HK-2 (cell line): Measurements from ENCODE around the gene GALNT14.

Experiments
- DNase-seq: peaks from one replicate; pipeline ENCODE4 v3.0.0-alpha.2; 2018; ENCODE audit not compliant: unreplicated experiment

Gene GALNT14

DNA sequence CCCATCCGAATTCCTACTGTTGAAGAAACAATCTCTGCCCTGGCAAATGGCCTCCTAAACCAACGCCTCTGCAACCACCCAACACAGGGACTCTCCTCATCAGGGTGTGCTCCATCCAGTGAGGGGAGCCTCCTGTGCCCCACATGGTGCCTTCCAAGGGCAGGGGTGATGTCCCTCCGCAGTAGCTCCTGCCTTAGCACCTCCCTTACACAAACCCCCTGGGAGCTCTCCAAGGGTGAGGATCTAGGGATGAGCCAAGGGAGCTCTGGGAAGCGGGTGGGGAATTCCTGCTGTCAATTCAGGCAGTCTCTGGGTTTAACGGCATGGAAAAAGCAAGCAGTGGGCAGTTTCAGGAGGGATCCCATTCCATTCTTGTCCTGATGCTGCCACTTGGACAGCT, 3.8 kb downstream of the GALNT14 start:
- no peak for DNase-seq

DNA sequence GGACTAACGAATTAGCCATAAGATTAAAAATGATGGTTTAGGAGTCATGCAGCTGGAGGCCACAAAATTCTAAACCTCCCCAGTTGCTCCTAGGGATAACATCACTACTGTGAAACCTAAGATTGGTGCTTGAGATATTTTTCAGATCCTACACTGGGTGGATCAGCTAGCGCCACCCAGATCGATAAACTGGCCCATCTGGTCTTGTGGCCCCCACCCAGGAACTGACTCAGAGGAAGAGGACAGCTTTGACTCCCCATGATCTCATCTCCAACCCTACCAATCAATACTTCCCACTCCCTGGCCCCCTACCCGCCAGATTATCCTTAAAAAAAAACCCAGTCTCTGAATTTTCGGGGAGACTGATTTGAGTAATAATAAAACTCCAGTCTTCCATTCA, 5.5 kb downstream of the GALNT14 start:
- DNase-seq, result no peak

DNA sequence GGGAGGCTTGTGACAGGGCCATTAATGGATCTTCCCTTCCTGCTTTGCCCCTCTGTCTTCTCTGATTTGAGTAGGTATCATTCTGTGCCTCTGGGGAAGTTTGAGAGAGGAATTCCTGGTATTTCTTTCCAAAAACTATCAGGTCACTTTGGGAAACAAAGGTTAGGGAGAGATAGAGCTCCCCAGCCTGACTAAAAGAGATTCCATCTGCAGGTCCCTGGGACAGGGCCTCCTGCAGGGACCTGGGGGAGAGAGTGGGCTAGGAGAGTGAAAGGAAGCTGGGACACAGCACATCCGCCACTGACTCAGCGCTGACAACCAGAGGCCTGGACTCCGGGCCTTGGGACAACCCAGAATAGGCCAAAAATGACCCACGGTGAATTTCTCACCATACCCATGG, 6.4 kb downstream of the GALNT14 start:
- DNase-seq, result no peak

DNA sequence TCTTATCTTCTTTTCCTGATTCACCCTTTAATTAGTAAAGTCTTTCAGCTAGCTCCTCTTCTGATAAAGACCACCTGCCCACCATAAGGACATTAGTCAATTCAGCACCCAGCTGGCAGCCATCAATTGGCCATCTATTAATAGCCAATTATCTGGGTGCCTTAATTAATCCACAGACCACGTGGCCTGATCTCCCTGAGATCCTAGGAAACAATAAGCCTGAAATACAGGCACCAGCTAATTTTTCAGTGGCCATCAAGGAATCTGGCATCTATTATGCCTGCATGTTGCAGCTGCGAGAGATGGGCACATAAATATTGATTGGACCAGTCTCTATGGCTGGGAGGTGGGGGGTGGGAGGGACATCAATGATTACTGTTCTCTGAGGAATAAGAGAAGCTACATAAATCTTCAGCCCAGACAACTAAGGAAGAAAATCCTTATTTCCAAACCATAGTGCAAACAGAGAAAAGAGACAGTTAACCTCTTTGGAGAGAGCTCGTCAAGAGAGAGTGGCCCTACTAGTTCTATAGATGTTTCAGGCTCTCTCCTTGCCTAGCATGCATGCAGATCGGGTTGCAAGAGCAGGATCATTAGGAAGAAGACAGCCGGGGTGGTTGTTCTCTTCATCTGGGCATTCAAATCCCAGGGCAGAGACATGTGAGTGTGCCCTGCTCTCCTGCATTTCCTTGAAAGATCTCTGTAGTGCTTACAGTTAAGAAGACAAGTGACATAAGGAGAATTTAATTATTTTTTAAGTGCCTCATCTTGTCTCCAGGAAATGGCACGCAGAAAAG, 8.7 kb downstream of the GALNT14 start:
- no peak for DNase-seq

- no peak for DNase-seq
These were observed 10.3 kb downstream of the GALNT14 start for GRCh38 chr2:31127931-31128330.

DNA sequence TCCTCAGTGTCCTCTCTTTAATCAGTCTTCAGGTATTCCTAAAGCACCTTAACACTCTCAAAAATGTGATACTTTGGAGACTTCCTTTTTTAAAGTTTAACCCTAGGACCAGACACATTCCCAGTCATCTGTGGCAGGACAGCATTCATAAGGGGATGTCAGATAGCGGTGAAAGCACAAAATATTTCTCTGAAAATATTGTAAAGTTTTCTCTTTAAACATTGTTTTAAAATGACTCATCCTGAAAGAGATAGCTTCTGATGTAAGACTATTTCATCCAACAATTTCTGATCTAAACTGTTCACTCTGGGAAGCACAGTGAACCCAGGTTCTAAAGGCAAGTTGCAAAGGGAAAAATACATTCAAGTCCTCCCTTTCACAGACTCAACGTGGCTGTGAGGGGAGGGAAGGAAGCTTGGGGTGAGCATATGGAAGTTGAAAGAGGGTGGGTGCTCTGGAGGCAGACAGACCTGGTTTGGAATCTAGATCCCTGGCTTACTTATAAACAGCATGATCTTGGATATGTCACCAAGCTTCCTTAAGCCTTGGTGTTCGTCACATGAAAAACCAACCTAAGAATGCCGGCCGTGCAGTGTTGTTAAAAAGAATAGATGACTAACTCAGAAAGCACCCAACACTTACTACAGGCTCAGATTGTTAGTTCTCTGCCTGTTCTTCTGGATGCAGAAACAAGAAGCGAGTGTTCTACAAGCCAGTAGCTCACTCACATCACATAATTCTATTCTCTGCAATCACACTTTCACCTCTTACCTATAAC, 12.1 kb downstream of the GALNT14 start:
- peak; percentile 53 for DNase-seq

- DNase-seq, result no peak
These were observed 13.3 kb downstream of the GALNT14 start for GRCh38 chr2:31124904-31125303.

GRCh38 chr2:31122133-31122532, 16.1 kb downstream of the GALNT14 start:
- DNase-seq, result no peak

DNA sequence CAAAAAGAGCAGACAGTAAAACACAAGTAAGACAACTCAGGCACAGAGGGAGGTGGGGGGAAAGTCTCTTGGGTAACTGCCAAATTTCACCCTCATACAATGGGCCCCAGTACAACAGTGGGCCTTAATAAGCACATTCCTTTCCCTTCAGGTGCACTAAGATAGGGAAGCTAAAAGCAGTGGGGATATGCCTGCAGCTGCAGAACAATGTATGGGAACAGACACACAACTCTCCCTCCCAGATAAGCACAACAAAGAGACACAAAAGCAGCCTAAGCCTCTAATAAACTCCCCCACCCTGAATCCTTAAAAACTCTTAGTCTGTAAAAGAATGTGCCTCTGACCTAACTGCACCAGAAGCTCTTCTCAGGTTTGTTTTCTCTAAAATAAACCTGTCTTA, 24.5 kb downstream of the GALNT14 start:
- DNase-seq, result no peak

GRCh38 chr2:31112544-31112943, 25.7 kb downstream of the GALNT14 start:
- DNase-seq, result no peak

DNA sequence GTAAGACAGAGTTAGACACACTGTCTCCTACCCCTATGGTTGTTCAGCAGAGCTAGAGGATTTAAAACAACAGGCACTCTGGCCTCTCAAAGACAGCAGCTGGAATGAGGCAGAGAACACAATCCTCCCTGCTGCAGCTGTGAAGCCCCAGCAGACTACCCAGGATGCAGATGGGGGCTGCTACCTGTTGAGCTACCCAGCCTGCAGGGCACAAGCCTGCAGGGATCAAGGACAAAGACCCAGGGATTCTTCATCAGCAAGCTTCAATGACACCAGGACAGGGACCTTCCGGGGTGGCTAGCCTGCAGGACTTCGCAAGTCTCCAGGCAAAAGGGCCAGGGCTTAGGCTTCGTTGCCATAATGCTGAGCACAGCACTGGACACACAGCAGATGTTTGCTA, 27.2 kb downstream of the GALNT14 start:
- no peak for DNase-seq

DNA sequence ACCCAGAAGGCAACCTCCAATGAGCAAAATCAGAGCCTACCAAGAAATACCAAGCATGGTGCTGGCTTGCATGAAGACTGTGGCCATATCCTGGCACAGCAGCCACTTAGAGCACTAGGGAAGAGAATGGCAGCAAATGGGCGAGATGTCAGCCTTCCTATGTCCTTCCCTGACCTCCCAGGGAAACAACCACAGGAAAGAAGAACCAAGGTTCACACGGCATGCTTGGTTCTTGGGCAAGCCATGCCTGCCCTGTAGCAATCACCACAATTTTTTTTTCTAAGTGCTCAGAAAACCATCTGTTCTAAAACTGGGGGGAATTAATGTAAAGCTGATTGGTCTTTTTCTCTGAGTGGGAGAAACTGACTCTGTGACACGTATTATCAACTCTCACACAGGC, 27.8 kb downstream of the GALNT14 start:
- DNase-seq, result no peak

GRCh38 chr2:31109633-31110192, 28.5 kb downstream of the GALNT14 start:
- DNase-seq, result no peak

GRCh38 chr2:31108561-31109286, 29.5 kb downstream of the GALNT14 start:
- no peak for DNase-seq

GRCh38 chr2:31107591-31108300, 30.5 kb downstream of the GALNT14 start:
- no peak for DNase-seq

- DNase-seq, result no peak
These were observed 36.5 kb downstream of the GALNT14 start for GRCh38 chr2:31101701-31102100.

DNA sequence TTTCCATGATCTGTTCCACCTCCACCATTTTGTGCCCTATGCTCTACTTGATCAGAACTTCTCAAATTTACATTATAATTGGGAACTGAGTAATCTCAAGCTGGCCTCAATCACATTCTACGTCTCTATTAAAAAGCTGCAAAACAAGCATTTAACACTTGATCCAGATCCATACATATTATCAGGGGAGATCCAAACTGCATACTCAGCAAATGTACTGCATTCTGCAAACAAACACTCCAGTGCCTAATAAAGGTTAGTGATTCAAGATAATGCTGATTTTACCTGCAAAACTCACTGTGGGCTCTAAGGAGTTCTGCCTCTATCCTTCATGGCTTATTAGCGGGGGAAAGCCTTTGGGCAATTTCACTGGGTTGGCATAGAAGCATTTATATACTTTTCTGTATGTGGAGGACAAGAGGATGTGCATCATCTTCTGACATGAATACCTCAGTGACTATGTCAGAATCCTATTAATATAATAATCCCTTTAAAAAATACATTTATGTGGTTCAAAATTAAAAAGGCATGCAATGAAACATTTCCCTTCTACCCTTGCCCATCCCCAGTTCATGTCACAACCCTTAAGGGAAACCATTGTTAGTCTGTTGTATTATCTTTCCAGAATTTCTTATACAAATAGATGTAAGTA, 40.2 kb downstream of the GALNT14 start:
- DNase-seq, result no peak

DNA sequence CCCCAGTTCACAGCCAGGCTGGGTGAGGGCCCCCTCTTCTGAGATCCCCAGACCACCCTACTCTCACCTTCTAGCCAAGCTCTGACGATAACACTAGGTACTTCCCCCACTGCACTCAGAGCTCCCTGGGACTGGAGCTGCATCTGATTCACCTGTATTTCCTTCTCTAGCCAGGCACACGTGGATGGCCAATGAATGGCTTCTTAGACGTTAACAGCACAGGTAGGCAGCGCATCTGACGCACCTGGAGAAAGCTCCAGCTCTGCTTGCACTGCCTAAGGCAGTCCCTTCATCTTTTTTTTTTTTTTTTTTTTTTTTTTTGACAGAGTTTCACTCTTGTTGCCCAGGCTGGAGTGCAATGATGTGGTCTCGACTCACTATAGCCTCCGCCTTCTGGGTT, 48.1 kb downstream of the GALNT14 start:
- no peak for DNase-seq

- DNase-seq, result no peak
These were observed 48.6 kb downstream of the GALNT14 start for GRCh38 chr2:31089645-31090044.

DNA sequence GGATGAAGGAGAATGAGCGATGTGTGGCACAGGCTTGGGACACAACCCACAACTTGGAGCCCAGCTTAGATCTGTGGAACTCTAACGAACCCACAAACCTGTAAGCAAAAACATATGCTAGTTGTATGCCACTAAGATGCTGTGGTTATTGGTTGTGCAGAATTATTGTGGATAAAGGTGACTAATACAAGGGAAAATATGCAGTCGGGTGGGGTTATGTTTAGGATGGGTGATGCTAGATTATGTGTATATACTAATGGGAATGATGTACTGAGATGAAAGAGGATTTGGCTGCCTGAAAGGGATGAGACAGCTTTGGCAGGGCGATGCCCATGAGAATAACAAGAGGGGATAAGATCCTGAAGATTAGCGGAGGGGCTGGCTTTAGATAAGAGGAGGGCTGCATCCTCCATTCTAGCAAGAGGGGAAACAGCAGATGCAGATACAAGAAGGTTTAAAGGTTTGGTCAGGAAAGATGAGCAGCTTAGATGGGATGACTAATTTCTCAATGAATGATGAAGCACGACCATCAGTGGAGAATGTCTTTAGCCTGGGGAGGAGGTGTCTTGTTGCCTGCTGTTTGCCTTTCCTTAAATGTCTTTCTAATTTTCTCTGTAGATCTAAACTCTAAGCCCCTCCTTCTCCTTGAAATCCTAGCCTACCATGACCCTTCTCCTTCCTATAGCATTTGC, 49.6 kb downstream of the GALNT14 start:
- no peak for DNase-seq

- no peak for DNase-seq
These were observed 50.7 kb downstream of the GALNT14 start for GRCh38 chr2:31087491-31087890.
